ENCODE measurements around the gene MTA1. TPM values are rescaled to one million over a fixed set of nuclear protein-coding genes. Genes with fewer than 3 reads are reported as not detected.

The MTA1 gene
- total RNA-seq, 2 experiments from 2014 or later = 106 to 115 TPM

GRCh38 chr14:105495990-105496830, 76.6 kb downstream of the MTA1 start:
- Mint-ChIP-seq H3K9me3 (no peaks in the 10 kb centered on the region), H3K4me1 (ENCODE audit: low read depth) (peaks cover 5% of the 10 kb centered on the region), H3K4me3 (no peak overlapping the region), H3K27ac (no peak overlapping the region), H3K36me3 (ENCODE audit: low read depth) (peaks cover 4% of the 10 kb centered on the region), H3K27me3 (ENCODE audit: low read depth) (no peaks in the 10 kb centered on the region)
- CTCF ChIA-PET = no interaction called here
- intact Hi-C loops (cut with micrococcal nuclease) = loop anchor here (10.0 kb wide), 1 partner anchor 511 kb away; the partner anchor contains the start of gene CLBA1
- no peak for DNase-seq

- no peak overlapping the region for H3K4me3 Mint-ChIP-seq
- H3K9me3 Mint-ChIP-seq = no peaks in the 10 kb centered on the region
- DNase-seq = no peak
- H3K27ac Mint-ChIP-seq = no peak overlapping the region
- H3K4me1 Mint-ChIP-seq (ENCODE audit: low read depth) = peaks cover 1% of the 10 kb centered on the region
- H3K27me3 Mint-ChIP-seq (ENCODE audit: low read depth) = no peaks in the 10 kb centered on the region
- peaks cover 4% of the 10 kb centered on the region for H3K36me3 Mint-ChIP-seq (ENCODE audit: low read depth)
- intact Hi-C loops (cut with micrococcal nuclease) = loop anchor here (10.0 kb wide), 1 partner anchor 512 kb away; the partner anchor contains the start of gene CLBA1
- CTCF ChIA-PET = no interaction called here
Observed at GRCh38 chr14:105496831-105497591, 77.4 kb downstream of the MTA1 start.

- no peak for DNase-seq
- no peaks in the 10 kb centered on the region for H3K27me3 Mint-ChIP-seq (ENCODE audit: low read depth)
- intact Hi-C loops (cut with micrococcal nuclease) = loop anchor here (10.0 kb wide), 1 partner anchor 513 kb away; the partner anchor contains the start of gene CLBA1
- peaks cover 4% of the 10 kb centered on the region for H3K36me3 Mint-ChIP-seq (ENCODE audit: low read depth)
- no peak overlapping the region for H3K27ac Mint-ChIP-seq
- no peak overlapping the region for H3K4me3 Mint-ChIP-seq
- no peaks in the 10 kb centered on the region for H3K9me3 Mint-ChIP-seq
- CTCF ChIA-PET = no interaction called here
- H3K4me1 Mint-ChIP-seq (ENCODE audit: low read depth) = no peaks in the 10 kb centered on the region
Observed at GRCh38 chr14:105497671-105498429, 78.2 kb downstream of the MTA1 start.

- CTCF ChIA-PET = no interaction called here
- no peak for DNase-seq
- no peak overlapping the region for H3K27ac Mint-ChIP-seq
- H3K4me1 Mint-ChIP-seq (ENCODE audit: low read depth) = no peaks in the 10 kb centered on the region
- H3K4me3 Mint-ChIP-seq = no peak overlapping the region
- H3K27me3 Mint-ChIP-seq (ENCODE audit: low read depth) = no peaks in the 10 kb centered on the region
- intact Hi-C loops (cut with micrococcal nuclease) = loop anchor here (10.0 kb wide), 1 partner anchor 514 kb away; the partner anchor contains the start of gene CLBA1
- H3K9me3 Mint-ChIP-seq = no peaks in the 10 kb centered on the region
- H3K36me3 Mint-ChIP-seq (ENCODE audit: low read depth) = no peaks in the 10 kb centered on the region
Observed at GRCh38 chr14:105498430-105499255, 79.0 kb downstream of the MTA1 start.

- DNase-seq = no peak
- H3K4me1 Mint-ChIP-seq (ENCODE audit: low read depth) = no peaks in the 10 kb centered on the region
- no peak overlapping the region for H3K27ac Mint-ChIP-seq
- no peaks in the 10 kb centered on the region for H3K36me3 Mint-ChIP-seq (ENCODE audit: low read depth)
- CTCF ChIA-PET = no interaction called here
- H3K9me3 Mint-ChIP-seq = no peaks in the 10 kb centered on the region
- no peak overlapping the region for H3K4me3 Mint-ChIP-seq
- intact Hi-C loops (cut with micrococcal nuclease) = loop anchor here (10.0 kb wide), 1 partner anchor 515 kb away; the partner anchor contains the start of gene CLBA1
- H3K27me3 Mint-ChIP-seq (ENCODE audit: low read depth) = no peaks in the 10 kb centered on the region
Observed at GRCh38 chr14:105499256-105500035, 79.8 kb downstream of the MTA1 start.

- no peak overlapping the region for H3K27ac Mint-ChIP-seq
- intact Hi-C loops (cut with micrococcal nuclease) = no loop called here
- CTCF ChIA-PET = no interaction called here
Observed at GRCh38 chr14:105500036-105500725, 80.6 kb downstream of the MTA1 start.

GRCh38 chr14:105500726-105501101, 81.1 kb downstream of the MTA1 start:
- CTCF ChIA-PET = no interaction called here
- Mint-ChIP-seq H3K27ac (no peak overlapping the region), H3K9me3 (no peaks in the 10 kb centered on the region)

More at GRCh38 chr14:105500036-105500725, 80.6 kb downstream of the MTA1 start:
- Mint-ChIP-seq H3K36me3 (ENCODE audit: low read depth) (no peaks in the 10 kb centered on the region), H3K9me3 (no peaks in the 10 kb centered on the region), H3K4me1 (ENCODE audit: low read depth) (no peaks in the 10 kb centered on the region), H3K4me3 (no peak overlapping the region), H3K27me3 (ENCODE audit: low read depth) (no peaks in the 10 kb centered on the region)
- no peak for DNase-seq

GRCh38 chr14:105501504-105502291, 82.1 kb downstream of the MTA1 start:
- intact Hi-C loops (cut with micrococcal nuclease) = no loop called here
- CTCF ChIA-PET = no interaction called here
- no peak overlapping the region for H3K4me3 Mint-ChIP-seq
- no peaks in the 10 kb centered on the region for H3K4me1 Mint-ChIP-seq (ENCODE audit: low read depth)
- H3K27me3 Mint-ChIP-seq (ENCODE audit: low read depth) = no peaks in the 10 kb centered on the region
- H3K9me3 Mint-ChIP-seq = no peaks in the 10 kb centered on the region
- DNase-seq = no peak
- H3K36me3 Mint-ChIP-seq (ENCODE audit: low read depth) = no peaks in the 10 kb centered on the region
- H3K27ac Mint-ChIP-seq = no peak overlapping the region

More at GRCh38 chr14:105500726-105501101, 81.1 kb downstream of the MTA1 start:
- no peak for DNase-seq
- intact Hi-C loops (cut with micrococcal nuclease) = no loop called here
- no peak overlapping the region for H3K4me3 Mint-ChIP-seq
- H3K4me1 Mint-ChIP-seq (ENCODE audit: low read depth) = no peaks in the 10 kb centered on the region
- no peaks in the 10 kb centered on the region for H3K36me3 Mint-ChIP-seq (ENCODE audit: low read depth)
- H3K27me3 Mint-ChIP-seq (ENCODE audit: low read depth) = no peaks in the 10 kb centered on the region

GRCh38 chr14:105502446-105503295, 83.0 kb downstream of the MTA1 start:
- H3K9me3 Mint-ChIP-seq = no peaks in the 10 kb centered on the region
- no peak overlapping the region for H3K4me3 Mint-ChIP-seq
- intact Hi-C loops (cut with micrococcal nuclease) = no loop called here
- CTCF ChIA-PET = no interaction called here
- H3K27ac Mint-ChIP-seq = no peak overlapping the region
- DNase-seq = no peak
- peaks cover 3% of the 10 kb centered on the region for H3K27me3 Mint-ChIP-seq (ENCODE audit: low read depth)
- no peaks in the 10 kb centered on the region for H3K4me1 Mint-ChIP-seq (ENCODE audit: low read depth)
- H3K36me3 Mint-ChIP-seq (ENCODE audit: low read depth) = no peaks in the 10 kb centered on the region

- Mint-ChIP-seq H3K27me3 (ENCODE audit: low read depth) (peaks cover 9% of the 10 kb centered on the region), H3K36me3 (ENCODE audit: low read depth) (no peaks in the 10 kb centered on the region), H3K4me1 (ENCODE audit: low read depth) (no peaks in the 10 kb centered on the region), H3K4me3 (no peak overlapping the region), H3K27ac (no peak overlapping the region), H3K9me3 (no peaks in the 10 kb centered on the region)
- no peak for DNase-seq
- CTCF ChIA-PET = no interaction called here
- intact Hi-C loops (cut with micrococcal nuclease) = no loop called here
Observed at GRCh38 chr14:105503296-105503640, 83.6 kb downstream of the MTA1 start.

All from activated naive CD4-positive, alpha-beta T cell treated with anti-CD3 and anti-CD28 coated beads for 36 hours (primary cell).